ENCODE data around the gene SNRNP27.

GRCh38 chr2:69943843-69944525, 50.2 kb downstream of the SNRNP27 start:
- TF ChIP-seq CTCF (conservative IDR thresholded peaks at IDR 0.05): no peak
- TF ChIP-seq ZFX (IDR thresholded peaks at IDR 0.05): no peak

Data from C4-2B (cell line).